ENCODE results near the gene PHLPP1. TPM values are rescaled to one million over a fixed set of nuclear protein-coding genes. Genes with fewer than 3 reads are reported as not detected.

PHLPP1 gene
- total RNA-seq, 2 donors from 2014 or later = 12.1 to 13.7 TPM

Other genes with a start within 250 kb of the PHLPP1 start
- 10 to 100 TPM; 45.4 to 50.4 TPM for gene ZCCHC2, start 192.5 kb upstream of the PHLPP1 start, total RNA-seq

Data from activated T-helper 17 cell treated with anti-CD3 and anti-CD28 coated beads, Interleukin-2, amount 50 U/mL, for 72 hours (primary cell).